NCI-H128 (cell line): ENCODE measurements around the gene DDX11.
"Not testable (repeated sequence)": the region's sequence is repeated elsewhere in the genome, so short reads cannot be mapped to it uniquely, and the experiment has no call there.

Experiments
- DNase-seq: peaks from one replicate; lab custom pipeline; 2025; ENCODE audit not compliant: unreplicated experiment; lab: John Stamatoyannopoulos, UW

Gene DDX11

GRCh38 chr12:31066196-31066595 lies 7.5 kb upstream of the DDX11 start:
- not testable (repeated sequence) for DNase-seq

GRCh38 chr12:31067656-31068055 lies 6.0 kb upstream of the DDX11 start:
- DNase-seq, result not testable (repeated sequence)

GRCh38 chr12:31070971-31071740 lies 2.5 kb upstream of the DDX11 start:
- not testable (repeated sequence) for DNase-seq

- DNase-seq, result not testable (repeated sequence)
Measured at GRCh38 chr12:31072962-31073361, 698 bp upstream of the DDX11 start.

- DNase-seq, result not testable (repeated sequence)
Measured at GRCh38 chr12:31074333-31074874, 744 bp downstream of the DDX11 start.

GRCh38 chr12:31076150-31076549 lies 2.5 kb downstream of the DDX11 start:
- not testable (repeated sequence) for DNase-seq

GRCh38 chr12:31077095-31077494 lies 3.4 kb downstream of the DDX11 start:
- DNase-seq, result not testable (repeated sequence)

- not testable (repeated sequence) for DNase-seq
Measured at GRCh38 chr12:31077998-31078397, 4.3 kb downstream of the DDX11 start.

GRCh38 chr12:31079421-31079820 lies 5.8 kb downstream of the DDX11 start:
- not testable (repeated sequence) for DNase-seq

- DNase-seq, result peak; percentile 32
Measured at GRCh38 chr12:31080221-31080620, 6.6 kb downstream of the DDX11 start.

GRCh38 chr12:31081274-31081673 lies 7.6 kb downstream of the DDX11 start:
- not testable (repeated sequence) for DNase-seq

GRCh38 chr12:31084241-31084640 lies 10.6 kb downstream of the DDX11 start:
- not testable (repeated sequence) for DNase-seq

- not testable (repeated sequence) for DNase-seq
Measured at GRCh38 chr12:31086032-31086431, 12.4 kb downstream of the DDX11 start.

- DNase-seq, result not testable (repeated sequence)
Measured at GRCh38 chr12:31087486-31087885, 13.8 kb downstream of the DDX11 start.

- DNase-seq, result not testable (repeated sequence)
Measured at GRCh38 chr12:31087956-31088355, 14.3 kb downstream of the DDX11 start.

GRCh38 chr12:31089072-31089471 lies 15.4 kb downstream of the DDX11 start:
- DNase-seq, result no peak

- DNase-seq, result not testable (repeated sequence)
Measured at GRCh38 chr12:31091629-31092028, 18.0 kb downstream of the DDX11 start.

- not testable (repeated sequence) for DNase-seq
Measured at GRCh38 chr12:31092718-31093117, 19.1 kb downstream of the DDX11 start.

- not testable (repeated sequence) for DNase-seq
Measured at GRCh38 chr12:31095080-31095860, 21.6 kb downstream of the DDX11 start.

- DNase-seq, result not testable (repeated sequence)
Measured at GRCh38 chr12:31096251-31097065, 22.8 kb downstream of the DDX11 start.

- not testable (repeated sequence) for DNase-seq
Measured at GRCh38 chr12:31097819-31098218, 24.2 kb downstream of the DDX11 start.
